NCI-H1092 treated with DMSO at 0.1 percent for 48 hours (cell line): ENCODE measurements around the gene CLN6.
A peak's percentile ranks its signal among the peaks of the same experiment; 100 is the strongest.

Experiments
- DNase-seq: peaks from one replicate; lab custom pipeline; 2025; lab: John Stamatoyannopoulos, UW

Gene CLN6

GRCh38 chr15:68229386-68230156 is at the start of gene CLN6:
TSS of gene CLN6 (minus strand) at chr15:68229728. CDS start at chr15:68229584, 144 bp downstream.
- peak; percentile 75 for DNase-seq

DNA sequence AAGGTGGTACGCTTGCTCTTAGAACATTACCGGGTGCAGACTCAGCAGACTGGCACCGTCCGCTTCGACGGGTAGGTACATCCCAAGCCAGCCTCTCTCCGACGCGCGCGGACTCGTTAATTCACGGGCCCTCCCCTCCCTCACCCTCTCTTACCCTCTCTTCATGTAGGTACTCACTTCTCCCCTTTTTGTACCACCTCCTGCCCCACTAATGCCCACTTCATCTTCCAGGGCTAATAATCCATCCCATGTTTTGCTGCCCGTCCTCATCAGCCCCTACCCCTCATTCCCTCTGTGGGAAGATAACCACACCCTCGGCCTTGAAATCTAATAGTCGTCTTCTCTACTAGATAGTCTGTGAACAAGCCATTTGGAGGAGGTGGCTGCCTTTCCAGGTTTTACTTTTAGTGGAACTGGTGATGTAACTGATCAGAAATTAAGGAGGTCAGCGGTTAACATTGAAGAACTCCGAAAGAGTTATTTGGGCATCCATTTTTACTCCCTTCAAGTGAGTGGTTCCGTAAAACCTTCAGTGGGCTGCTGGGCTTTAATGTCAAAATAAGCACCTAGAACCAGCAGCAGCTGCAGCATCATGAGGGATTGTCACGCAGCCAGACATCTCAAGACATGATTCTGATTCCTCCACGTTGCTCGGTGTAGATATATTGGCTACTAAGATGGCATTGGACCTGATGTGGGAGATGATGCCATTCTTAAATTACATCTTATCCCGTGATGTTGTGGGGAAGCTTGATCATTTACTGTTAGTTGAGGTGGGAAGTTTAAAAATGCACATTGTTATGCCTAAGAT is 49.3 kb upstream of the CLN6 start:
- DNase-seq: peak; percentile 18

- DNase-seq: peak; percentile 46
These were observed 48.7 kb upstream of the CLN6 start for GRCh38 chr15:68278345-68278594.

DNA sequence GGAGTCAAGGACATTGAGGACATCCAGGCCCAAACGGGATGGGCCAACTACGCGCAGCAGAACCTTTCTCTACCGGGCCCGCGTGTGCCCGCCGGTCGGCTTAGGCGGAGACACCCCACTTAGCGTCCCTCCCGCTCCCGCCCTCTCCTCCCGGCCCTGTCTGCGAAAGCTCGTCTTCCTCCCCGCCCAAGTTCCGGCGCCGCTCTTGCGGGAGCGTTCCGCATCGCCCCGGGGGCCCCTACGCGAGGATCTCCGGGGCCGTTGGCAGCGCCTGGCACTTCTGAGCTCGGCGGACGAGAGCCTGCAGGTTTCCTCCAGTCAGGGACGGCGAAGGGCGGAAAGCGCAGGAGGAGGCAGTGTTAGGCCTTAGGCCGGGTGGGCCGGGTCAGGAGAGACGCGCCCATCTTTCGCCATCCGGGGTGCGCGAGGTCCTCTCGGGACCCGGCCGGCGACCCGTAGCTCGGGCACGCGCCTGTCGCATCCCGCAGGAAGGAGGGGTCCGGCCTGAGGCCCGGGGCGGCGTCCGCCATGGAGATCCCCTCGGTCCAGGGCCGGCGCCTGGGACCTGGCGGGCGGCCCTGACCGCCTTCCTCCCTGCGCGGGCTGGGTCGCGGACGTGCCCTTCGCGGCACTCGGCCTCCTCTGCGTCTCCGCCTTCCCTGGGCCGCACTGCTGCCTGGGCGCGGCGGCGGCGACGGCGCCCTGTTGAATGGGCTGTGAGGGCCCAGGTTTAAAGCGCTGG is 48.2 kb upstream of the CLN6 start, which contains the start of gene FEM1B:
Gene FEM1B, plus strand, starts transcription at position 143 of the 742 bp plus-strand sequence. CDS start 673 bp downstream, outside the sequence.
- peak; percentile 83 for DNase-seq

DNA sequence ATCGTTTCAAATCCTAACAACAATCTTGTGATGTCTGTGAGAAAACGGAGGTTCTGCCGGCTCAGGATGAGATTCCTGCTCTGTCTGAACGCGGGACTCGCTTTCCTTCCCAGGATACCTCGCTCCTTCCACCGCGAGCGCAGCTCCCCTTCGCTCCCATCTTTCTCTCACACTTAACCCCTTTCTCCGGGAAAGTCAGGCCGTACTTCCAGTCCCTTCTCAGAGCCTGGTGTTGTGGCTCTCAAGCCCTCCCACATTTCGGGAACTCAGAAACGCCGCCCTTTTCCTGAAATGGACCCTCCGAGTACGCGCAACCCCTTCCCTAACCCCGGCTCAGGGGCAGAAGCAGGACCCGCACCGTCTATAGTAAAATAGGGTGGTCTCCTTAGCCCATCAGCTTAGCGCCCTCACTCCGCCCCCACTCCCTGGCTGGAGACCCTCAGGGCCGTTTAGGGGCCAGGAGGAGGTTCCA is 47.6 kb upstream of the CLN6 start:
- peak; percentile 74 for DNase-seq

GRCh38 chr15:68276668-68277067 is 47.1 kb upstream of the CLN6 start:
- DNase-seq: no peak

GRCh38 chr15:68275165-68275746 is 45.7 kb upstream of the CLN6 start:
- no peak for DNase-seq

- no peak for DNase-seq
These were observed 44.8 kb upstream of the CLN6 start for GRCh38 chr15:68274201-68274848.

GRCh38 chr15:68272721-68273271 is 43.3 kb upstream of the CLN6 start:
- no peak for DNase-seq

DNA sequence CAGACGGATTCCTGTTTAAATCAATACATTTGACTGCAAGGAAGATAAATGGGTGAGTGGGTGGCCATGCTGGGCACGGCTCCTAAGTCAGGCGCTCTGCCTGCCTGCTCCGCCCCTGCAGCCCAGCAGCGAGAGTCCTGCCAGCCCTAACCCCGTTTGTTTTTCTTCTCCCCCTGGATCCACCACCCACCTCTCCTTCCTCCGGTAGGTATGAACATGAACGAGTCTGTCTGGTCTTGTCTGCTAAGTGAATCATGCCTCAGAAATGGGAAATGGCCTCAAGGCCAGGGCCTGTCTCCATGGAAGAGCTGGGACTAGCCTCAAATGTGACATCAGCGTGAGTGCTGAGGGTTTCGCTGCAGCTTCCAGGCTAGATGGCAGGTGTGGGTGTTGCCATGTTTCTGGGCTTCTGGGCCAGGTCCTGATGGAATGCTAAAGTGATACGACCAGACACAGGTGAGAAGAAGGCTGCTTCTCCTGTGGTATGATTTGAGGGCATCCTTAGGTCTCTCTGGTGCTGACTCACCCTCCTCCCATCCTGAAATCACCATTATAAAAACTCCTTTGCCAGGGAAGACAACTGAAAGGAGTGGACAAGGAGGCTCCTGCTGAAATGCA is 42.4 kb upstream of the CLN6 start:
- DNase-seq: no peak

GRCh38 chr15:68268405-68268804 is 38.9 kb upstream of the CLN6 start:
- DNase-seq: no peak

GRCh38 chr15:68265674-68266073 is 36.1 kb upstream of the CLN6 start:
- no peak for DNase-seq

DNA sequence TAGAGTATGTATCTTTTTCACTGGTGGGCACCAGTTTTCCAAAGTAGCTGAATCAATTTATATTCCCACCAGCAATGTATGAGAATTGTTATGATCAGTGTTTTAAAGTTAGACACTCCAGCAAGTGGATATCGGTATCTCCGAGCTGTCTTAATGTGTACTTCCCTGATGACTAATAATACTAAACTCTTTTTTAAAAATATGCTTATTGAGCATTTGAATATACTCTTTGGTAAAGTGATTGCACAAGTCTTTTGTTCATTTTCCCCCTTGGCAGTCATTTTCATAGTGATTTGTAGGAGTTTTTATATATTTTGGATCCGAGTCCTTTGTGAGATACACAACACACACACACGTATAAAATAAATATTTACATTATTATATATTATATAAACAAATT is 35.6 kb upstream of the CLN6 start:
- DNase-seq: no peak

GRCh38 chr15:68264282-68264681 is 34.8 kb upstream of the CLN6 start:
- no peak for DNase-seq

- DNase-seq: no peak
These were observed 33.2 kb upstream of the CLN6 start for GRCh38 chr15:68262514-68263356.

- no peak for DNase-seq
These were observed 32.5 kb upstream of the CLN6 start for GRCh38 chr15:68261980-68262379.

DNA sequence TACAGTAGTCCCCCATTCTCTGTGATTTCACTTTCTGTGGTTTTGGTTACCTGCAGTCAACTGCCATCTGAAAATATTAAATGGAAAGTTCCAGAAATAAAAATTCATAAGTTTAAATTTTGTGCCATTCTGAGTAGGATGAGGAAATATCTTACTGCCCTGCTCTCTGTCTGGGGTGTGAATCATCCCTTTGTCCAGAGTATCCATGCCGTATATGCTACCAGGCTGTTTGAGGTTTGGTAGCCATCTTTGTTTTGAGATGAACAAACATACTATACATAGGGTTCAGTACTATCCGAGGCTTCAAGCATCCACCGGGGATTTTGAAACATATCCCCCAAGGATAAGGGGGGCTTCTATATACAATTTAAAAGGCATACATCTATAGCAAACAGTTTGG is 31.7 kb upstream of the CLN6 start:
- DNase-seq: no peak

DNA sequence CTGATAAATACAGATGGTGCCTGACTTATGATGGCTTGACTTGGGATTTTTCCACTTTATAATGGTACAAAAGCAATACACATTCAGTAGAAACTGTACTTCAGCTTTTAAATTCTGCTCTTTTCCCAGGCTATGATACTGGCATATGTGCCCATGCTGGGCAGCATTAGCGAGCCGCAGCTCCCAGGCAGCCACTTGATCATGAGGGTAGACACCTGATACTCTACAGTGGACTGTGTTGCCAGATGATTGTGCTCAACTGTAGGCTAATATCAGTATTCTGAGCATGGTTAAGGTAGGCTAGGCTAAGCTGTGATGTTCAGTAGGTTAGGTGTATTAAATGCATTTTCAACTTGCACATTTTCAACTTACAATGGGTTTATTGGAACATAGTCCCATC is 30.4 kb upstream of the CLN6 start:
- peak; percentile 24 for DNase-seq

- no peak for DNase-seq
These were observed 29.2 kb upstream of the CLN6 start for GRCh38 chr15:68258692-68259091.
